Body of pancreas (tissue), 4 donors: ENCODE data around the gene TMBIM6.

Experiments
- CTCF ChIP-seq, 7 experiments: fragments of 450-650 bp in 4 of 7; fragments of 200-600 bp in 3 of 7; sonication (generic) in 3 of 7; IDR thresholded peaks; one replicate each; pipeline ENCODE4 v1.5.1; 2016 to 2019; ENCODE audit warnings: antibody characterized with exemption in 7 of 7
- POLR2A ChIP-seq, 3 donors: fragments of 450-650 bp; IDR thresholded peaks; one replicate each; pipeline ENCODE4 v1.6.1; 2016; ENCODE audit warnings: antibody characterized with exemption in 3 of 3, mild to moderate bottlenecking in 2 of 3

DNA sequence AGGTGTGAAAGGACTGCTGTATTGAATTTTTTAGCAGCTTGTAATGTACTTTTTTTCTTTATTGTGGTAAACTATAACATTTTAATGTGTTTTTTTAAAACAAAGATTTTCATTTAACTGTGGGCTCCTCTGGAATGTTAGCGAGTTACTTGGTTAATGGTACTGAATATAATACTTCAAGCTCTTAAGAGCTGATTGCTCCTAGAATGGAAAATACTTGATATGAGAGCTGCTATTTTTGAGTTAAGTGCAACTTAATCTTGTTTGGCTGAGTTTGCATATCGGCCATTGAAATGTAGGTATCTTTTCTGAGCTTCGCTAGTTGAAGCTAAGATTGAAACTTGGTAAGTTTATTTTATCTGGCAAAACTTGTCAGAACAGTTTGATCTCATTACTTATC is 7.4 kb downstream of the TMBIM6 start:
- TF ChIP-seq CTCF (IDR thresholded peaks at IDR 0.05) (no peak), POLR2A (IDR thresholded peaks at IDR 0.05) (no peak)
